PFSK-1 (cell line): ENCODE measurements around the gene MBOAT2.

Experiments
- FOXP2 ChIP-seq: optimal IDR thresholded peaks from 2 replicates; pipeline ENCODE3; 2011; ENCODE audit warnings: borderline replicate concordance, control low read depth, inconsistent platforms; ENCODE audit not compliant: insufficient read depth; ENCODE audit errors: extremely low read length, extremely low read depth
- POLR2AphosphoS5 ChIP-seq: IDR thresholded peaks from 2 replicates; pipeline ENCODE4 v1.6.1; 2012; ENCODE audit warnings: low read depth, mild to moderate bottlenecking, control low read depth, low read length, moderate library complexity
- SIN3A ChIP-seq: IDR thresholded peaks from 2 replicates; pipeline ENCODE4 v1.6.1; 2012; ENCODE audit warnings: mild to moderate bottlenecking, low read length, moderate library complexity, borderline replicate concordance; ENCODE audit not compliant: insufficient read depth
- TAF1 ChIP-seq: IDR thresholded peaks from 2 replicates; pipeline ENCODE4 v1.6.1; 2012; ENCODE audit warnings: low read length, control low read depth, borderline replicate concordance; ENCODE audit not compliant: insufficient read depth
- TF ChIP-seq, protein P1 (sequence below), 2 experiments: IDR thresholded peaks; 2 replicates each; pipeline versions ENCODE4 v1.6.1 to v1.8.0; 2011 to 2012; ENCODE audit warnings: low read depth in 2 of 2, low read length in 2 of 2, control low read depth in 1 of 2, inconsistent platforms in 1 of 2, mild to moderate bottlenecking in 1 of 2, moderate library complexity in 1 of 2; ENCODE audit not compliant: insufficient read depth in 1 of 2

MBOAT2 gene

DNA sequence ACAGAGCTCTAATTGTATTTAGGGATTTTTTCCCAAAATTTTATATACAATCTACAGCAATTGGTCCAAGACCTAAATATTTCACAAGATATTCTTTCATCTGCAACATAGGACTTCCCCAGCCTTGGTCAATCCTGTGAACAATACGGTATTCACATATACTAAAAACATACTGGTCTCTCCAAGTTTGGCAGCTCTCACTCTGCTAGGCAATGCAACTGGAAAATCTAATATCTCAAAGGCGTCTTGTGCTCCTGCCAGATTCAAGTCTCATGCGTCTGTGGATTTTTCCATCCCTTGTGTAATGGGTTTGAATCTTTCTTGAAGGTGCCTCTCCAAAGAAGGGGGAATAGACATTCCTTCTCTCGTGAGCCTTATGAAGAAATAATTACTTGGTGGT, 27.4 kb upstream of the MBOAT2 start:
- TF ChIP-seq SIN3A (no peak), TAF1 (no peak), POLR2AphosphoS5 (no peak), FOXP2 (no peak)
- TF ChIP-seq, protein P1, sequence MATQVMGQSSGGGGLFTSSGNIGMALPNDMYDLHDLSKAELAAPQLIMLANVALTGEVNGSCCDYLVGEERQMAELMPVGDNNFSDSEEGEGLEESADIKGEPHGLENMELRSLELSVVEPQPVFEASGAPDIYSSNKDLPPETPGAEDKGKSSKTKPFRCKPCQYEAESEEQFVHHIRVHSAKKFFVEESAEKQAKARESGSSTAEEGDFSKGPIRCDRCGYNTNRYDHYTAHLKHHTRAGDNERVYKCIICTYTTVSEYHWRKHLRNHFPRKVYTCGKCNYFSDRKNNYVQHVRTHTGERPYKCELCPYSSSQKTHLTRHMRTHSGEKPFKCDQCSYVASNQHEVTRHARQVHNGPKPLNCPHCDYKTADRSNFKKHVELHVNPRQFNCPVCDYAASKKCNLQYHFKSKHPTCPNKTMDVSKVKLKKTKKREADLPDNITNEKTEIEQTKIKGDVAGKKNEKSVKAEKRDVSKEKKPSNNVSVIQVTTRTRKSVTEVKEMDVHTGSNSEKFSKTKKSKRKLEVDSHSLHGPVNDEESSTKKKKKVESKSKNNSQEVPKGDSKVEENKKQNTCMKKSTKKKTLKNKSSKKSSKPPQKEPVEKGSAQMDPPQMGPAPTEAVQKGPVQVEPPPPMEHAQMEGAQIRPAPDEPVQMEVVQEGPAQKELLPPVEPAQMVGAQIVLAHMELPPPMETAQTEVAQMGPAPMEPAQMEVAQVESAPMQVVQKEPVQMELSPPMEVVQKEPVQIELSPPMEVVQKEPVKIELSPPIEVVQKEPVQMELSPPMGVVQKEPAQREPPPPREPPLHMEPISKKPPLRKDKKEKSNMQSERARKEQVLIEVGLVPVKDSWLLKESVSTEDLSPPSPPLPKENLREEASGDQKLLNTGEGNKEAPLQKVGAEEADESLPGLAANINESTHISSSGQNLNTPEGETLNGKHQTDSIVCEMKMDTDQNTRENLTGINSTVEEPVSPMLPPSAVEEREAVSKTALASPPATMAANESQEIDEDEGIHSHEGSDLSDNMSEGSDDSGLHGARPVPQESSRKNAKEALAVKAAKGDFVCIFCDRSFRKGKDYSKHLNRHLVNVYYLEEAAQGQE (IDR thresholded peaks at IDR 0.05; ENCODE audit: insufficient read depth in 1 of 2, low read depth in 2 of 2, low read length in 2 of 2): no peak

DNA sequence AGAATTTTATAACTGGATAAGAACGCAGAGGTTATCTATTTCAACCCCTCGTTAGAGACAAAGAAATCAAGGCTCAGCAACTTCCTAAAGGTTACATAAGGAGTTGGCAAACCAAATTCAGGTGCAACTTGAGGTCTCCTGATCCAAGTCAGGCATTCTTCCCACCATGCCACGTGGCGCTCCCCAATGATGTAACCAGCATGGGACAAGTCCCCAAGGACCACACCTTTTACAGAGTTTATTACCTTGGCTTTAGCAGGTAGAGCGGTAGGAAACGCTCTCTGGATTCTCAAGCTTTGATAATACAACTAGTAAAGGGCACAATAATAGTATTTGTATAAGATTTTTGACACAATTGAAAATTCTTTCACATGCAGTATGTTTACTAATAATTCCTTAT, 26.7 kb upstream of the MBOAT2 start:
- TF ChIP-seq SIN3A (no peak), TAF1 (no peak), FOXP2 (no peak), POLR2AphosphoS5 (no peak)
- TF ChIP-seq, protein P1 (IDR thresholded peaks at IDR 0.05; ENCODE audit: insufficient read depth in 1 of 2, low read depth in 2 of 2, low read length in 2 of 2): no peak

DNA sequence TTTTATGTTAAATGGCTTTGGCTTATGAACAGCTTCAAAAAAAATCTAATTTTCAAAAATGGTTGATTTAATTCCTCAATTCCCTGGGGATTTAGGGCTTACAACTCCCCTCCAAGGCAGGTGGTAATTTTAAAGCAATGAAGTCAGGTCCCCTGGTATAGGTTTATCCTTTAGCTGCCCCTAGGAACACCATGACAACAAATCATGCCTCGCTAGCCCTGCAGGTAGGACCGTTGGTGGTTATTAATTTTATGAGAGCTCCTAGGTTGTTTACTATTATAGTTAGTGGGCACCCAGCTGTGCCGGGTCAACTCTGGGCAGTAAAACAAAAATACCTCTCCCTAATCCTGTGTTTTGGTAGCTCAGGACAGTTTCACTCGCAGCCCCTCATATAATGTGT, 26.2 kb upstream of the MBOAT2 start:
- TF ChIP-seq POLR2AphosphoS5 (no peak), FOXP2 (no peak), TAF1 (no peak), SIN3A (no peak)
- TF ChIP-seq, protein P1 (IDR thresholded peaks at IDR 0.05; ENCODE audit: insufficient read depth in 1 of 2, low read depth in 2 of 2, low read length in 2 of 2): no peak

DNA sequence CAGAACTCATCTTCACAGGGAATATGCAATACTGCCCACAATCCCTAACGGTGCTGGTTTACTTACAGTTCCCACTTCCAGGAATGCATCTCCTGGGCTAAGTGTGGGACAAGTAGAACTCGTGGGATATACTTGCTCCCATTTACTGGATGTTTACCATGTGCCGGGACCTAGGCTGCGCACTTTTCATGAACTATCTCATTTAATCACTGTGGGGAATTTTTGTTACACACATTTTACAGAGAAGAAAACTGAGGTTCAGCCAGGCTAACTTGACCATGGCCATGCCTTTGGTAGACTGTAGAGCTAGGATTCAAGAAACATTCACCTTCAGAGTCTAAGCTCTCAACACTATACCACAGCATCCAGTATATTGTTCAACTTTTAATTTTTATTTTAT, 24.4 kb upstream of the MBOAT2 start:
- TF ChIP-seq POLR2AphosphoS5: no peak
- no peak for TF ChIP-seq SIN3A
- TF ChIP-seq FOXP2: no peak
- TF ChIP-seq, protein P1 (IDR thresholded peaks at IDR 0.05; ENCODE audit: insufficient read depth in 1 of 2, low read depth in 2 of 2, low read length in 2 of 2): no peak
- no peak for TF ChIP-seq TAF1

DNA sequence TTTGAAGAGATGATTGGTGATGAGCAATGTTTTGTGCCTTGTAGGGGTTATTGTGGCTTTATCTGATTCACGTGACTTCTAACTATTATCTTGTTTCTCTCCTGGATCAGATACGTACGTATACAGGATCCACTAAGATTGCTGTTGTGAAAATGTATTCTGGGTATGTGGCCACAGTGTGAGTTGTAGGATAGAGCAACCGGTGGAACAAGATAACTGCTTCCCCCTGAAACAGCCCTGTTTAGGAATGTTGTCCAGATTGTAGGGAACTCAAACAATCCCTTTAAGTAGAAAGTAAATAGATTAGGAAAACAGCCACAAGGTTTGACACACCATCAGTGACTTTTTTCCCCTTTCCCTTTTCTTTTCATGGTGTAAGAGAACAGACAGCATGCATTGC, 22.3 kb upstream of the MBOAT2 start:
- TF ChIP-seq SIN3A: no peak
- TF ChIP-seq POLR2AphosphoS5: no peak
- no peak for TF ChIP-seq FOXP2
